ENCODE data around the gene SKA3. TPM values are rescaled to one million over a fixed set of nuclear protein-coding genes. Genes with fewer than 3 reads are reported as not detected.
"Not testable (repeated sequence)": the region's sequence is repeated elsewhere in the genome, so short reads cannot be mapped to it uniquely, and the experiment has no call there.

Gene SKA3
- 12.5 TPM for polyA plus RNA-seq (2013, experiment 1 of 2; ENCODE audit: insufficient read length)
- polyA plus RNA-seq (2013, experiment 2 of 2; ENCODE audit: insufficient read length): 12.1 TPM

- DNase-seq: peak; percentile 93
Observed at GRCh38 chr13:21176215-21176981, at the start of gene SKA3, which contains the start of gene MRPL57. TSS of gene SKA3 (minus strand) at chr13:21176552. CDS start at chr13:21176477, 75 bp downstream. TSS of gene MRPL57 (plus strand) at chr13:21176658. CDS start at chr13:21176917, 259 bp downstream.

- DNase-seq: no peak
Observed at GRCh38 chr13:21225082-21225481, 48.7 kb upstream of the SKA3 start.

GRCh38 chr13:21221268-21221667, 44.9 kb upstream of the SKA3 start:
- DNase-seq: no peak

DNA sequence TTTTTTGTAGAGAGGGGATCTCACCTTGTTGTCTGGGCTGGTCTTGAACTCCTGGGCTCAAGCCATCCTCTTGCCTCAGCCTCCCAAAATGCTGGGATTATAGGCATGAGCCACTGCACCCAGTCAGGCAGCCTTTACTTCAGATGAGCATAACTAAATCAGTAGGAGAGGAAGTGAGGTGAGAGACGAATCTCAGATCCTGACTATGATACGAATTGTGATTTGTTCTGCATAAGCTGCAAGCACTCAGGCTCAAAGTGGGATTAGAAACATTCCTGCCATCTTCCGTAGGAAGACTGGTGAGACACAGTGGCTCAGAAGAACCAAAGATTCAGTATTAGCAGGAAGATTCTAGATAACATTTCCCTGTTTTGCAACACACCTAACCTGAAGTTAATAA, 43.4 kb upstream of the SKA3 start:
- not testable (repeated sequence) for DNase-seq

- no peak for DNase-seq
Observed at GRCh38 chr13:21219036-21219381, 42.7 kb upstream of the SKA3 start.

GRCh38 chr13:21218351-21219035, 42.1 kb upstream of the SKA3 start:
- DNase-seq: no peak

GRCh38 chr13:21216332-21216731, 40.0 kb upstream of the SKA3 start:
- DNase-seq: no peak

- not testable (repeated sequence) for DNase-seq
Observed at GRCh38 chr13:21215419-21215818, 39.1 kb upstream of the SKA3 start.

DNA sequence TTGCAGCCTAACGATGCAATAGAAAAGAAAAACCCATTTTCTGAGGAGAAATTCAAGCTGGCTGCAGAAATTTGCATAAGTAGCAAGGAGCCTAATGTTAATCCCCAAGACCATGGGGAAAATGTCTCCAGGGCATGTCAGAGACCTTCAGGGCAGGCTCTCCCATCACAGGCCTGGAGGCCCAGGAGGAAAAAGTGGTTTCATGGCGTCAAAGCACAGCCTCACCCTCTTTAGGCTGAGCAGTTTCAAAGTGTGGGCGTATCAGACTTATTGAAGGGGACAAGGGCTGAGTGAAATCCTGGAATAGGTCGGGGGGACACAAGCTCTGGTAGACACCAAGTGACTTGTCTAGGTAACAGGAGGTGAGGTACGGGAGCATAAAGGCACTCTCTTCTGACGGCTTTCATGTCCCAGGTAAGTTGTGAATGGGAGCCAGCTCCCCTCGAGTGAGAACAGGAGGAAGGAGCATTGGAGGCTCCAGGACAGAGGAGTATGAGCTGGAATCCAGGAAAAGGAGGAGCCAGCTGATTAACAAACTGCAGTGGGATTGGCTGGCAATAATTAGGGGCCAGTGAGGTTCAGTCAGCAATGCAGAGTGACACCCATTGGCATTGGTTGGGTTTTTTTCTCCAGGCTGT, 35.9 kb upstream of the SKA3 start:
- DNase-seq: no peak

DNA sequence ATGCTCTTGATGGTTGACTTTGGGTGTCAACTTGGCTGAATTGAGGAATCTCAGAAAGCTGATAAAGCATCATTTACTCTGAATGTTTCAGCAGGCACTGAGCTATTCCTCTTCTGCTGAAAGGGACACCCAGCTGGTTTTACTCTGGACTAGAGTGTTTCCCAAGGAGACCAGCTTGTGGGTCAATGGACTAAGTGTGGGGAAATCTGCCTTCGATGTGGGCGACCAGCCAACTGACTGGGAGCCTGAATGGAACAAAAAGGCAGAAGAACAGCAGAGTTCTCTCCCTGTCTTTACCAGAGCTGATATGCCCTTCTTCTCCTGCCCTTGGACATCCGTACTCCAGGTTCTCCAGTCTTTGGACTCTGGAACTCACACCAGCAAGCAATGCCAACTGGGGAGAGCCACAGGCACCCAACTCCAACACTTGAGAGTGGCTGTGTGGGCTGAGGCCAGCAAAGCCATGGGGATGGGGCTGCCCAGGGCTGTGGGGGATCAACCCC, 32.4 kb upstream of the SKA3 start:
- no peak for DNase-seq

DNA sequence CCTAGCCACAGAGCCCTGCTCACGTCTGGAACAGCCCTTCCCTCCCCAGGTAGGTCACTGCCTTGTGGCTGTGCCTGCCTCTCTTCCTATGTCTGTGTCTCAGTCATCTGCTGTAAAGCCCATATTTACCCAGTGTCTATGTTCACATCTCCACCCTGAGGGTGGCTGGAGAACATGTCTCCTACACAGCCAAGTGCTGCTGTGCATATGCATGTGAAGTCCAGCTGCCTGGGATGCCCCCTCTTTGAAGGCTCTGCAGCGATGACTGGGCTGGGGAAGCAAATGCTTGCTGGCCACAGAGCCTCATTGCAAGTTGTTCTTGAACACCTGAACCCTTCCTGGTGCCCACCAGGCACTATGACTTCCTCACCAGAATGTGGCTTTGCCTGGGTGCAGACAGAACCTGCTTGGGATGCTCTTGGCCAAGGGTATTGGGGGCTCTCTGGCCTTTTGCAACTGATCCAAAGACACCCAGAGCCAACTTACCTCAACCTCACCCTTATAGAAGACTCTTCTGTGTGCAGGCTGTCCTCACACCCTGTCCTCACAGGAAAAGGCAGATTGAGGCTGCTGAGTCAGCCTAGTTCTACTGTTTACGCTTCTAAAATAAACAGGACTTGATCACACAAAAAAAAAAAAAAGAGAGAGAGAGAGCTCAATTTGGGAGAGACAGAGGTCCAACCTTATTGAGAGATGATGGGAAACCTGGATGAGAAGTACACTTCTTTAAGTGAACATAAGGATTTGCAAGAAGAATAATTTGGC, 26.6 kb upstream of the SKA3 start:
- no peak for DNase-seq

- DNase-seq: not testable (repeated sequence)
Observed at GRCh38 chr13:21201456-21202190, 25.3 kb upstream of the SKA3 start.

DNA sequence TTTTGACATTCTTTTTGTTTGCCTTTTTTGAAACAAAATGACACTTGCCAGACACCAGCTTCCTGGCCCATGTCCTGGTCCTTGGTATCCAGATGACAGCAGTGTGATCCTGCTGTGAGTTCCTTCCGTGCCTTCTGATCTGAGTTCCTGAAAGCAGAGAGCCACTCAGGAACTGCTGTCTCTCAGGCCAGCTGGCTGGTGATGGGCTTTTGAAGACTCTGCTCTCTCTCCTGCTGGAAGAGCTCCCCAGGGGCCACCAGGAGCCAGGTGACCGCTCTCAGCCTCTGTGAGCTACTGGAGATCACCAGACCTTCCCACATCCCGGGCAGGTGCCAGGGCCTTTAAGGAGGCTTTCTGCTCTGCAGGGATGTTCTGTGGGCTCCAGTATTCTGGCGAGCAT, 22.0 kb upstream of the SKA3 start:
- not testable (repeated sequence) for DNase-seq

DNA sequence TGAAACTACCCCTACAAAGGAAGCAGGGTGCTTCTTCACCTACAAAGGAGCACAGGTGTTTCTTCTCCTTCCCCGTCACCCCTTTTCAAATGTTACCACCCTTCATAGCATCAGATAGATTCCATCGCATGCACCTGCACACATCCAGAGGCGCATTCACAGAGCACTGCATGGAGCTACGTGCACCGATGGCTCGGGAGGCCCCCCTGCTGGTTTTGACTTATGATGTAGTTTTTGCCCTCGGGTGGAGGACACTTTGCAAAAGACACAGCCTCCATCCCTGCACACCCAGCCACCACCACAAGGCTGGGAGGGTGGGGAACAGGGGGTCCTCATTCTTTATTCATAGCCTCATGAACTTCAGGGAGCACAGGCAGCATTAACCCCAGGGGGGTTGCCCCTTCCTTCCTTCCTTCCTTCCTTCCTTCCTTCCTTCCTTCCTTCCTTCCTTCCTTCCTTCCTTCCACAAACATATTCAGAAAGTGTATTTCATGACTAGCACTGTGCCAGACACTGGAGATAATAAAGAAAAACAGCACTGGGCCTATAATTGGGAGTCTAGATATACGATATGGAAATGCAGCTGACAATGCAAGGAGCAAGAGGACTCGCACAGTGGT, 21.4 kb upstream of the SKA3 start:
- DNase-seq: not testable (repeated sequence)

GRCh38 chr13:21194756-21195155, 18.4 kb upstream of the SKA3 start:
- peak; percentile 26 for DNase-seq

- DNase-seq: not testable (repeated sequence)
Observed at GRCh38 chr13:21186410-21186809, 10.1 kb upstream of the SKA3 start.

GRCh38 chr13:21181671-21182070, 5.3 kb upstream of the SKA3 start:
- no peak for DNase-seq

- DNase-seq: no peak
Observed at GRCh38 chr13:21176982-21177284, 581 bp upstream of the SKA3 start.

- no peak for DNase-seq
Observed at GRCh38 chr13:21175656-21176214, 617 bp downstream of the SKA3 start.

GRCh38 chr13:21173767-21174166, 2.6 kb downstream of the SKA3 start:
- DNase-seq: not testable (repeated sequence)

GRCh38 chr13:21171420-21171819, 4.9 kb downstream of the SKA3 start:
- no peak for DNase-seq
